ENCODE results near the gene RASSF3. TPM values are rescaled to one million over a fixed set of nuclear protein-coding genes. Genes with fewer than 3 reads are reported as not detected.
"Not testable (repeated sequence)": the region's sequence is repeated elsewhere in the genome, so short reads cannot be mapped to it uniquely, and the experiment has no call there.

The RASSF3 gene
- total RNA-seq, 2 donors from 2014 or later = 52.0 to 54.5 TPM

- no peak for DNase-seq
- H3K27me3 Mint-ChIP-seq (ENCODE audit: insufficient read depth) = no peaks in the 10 kb centered on the region
- H3K27ac Mint-ChIP-seq = no peak overlapping the region
- peaks cover 6% of the 10 kb centered on the region for H3K4me1 ChIP-seq (ENCODE audit: control insufficient read depth, insufficient read depth, low read length)
- no peak overlapping the region for H3K9ac ChIP-seq (ENCODE audit: extremely low read depth, low read length, poor library complexity, severe bottlenecking)
- H3K36me3 ChIP-seq (ENCODE audit: control insufficient read depth, insufficient read depth, low read length) = peaks cover 29% of the 10 kb centered on the region
- H3K4me3 Mint-ChIP-seq = no peak overlapping the region
- peaks cover 62% of the 10 kb centered on the region for H3K36me3 Mint-ChIP-seq (ENCODE audit: low read depth)
- H3K4me1 Mint-ChIP-seq = peaks cover 38% of the 10 kb centered on the region
- no peaks in the 10 kb centered on the region for H3K9me3 Mint-ChIP-seq
- peak overlapping the region; percentile 0 for H3K27ac ChIP-seq (ENCODE audit: low read depth, low read length)
- H3K9me3 ChIP-seq (ENCODE audit: control insufficient read depth, low read length) = no peaks in the 10 kb centered on the region
- 84 to 96% methylated on average over 4 to 7 of the region's 7 CpGs for WGBS, 2 experiments (ENCODE audit: insufficient coverage in 1 of 2, insufficient read length in 1 of 2)
- no peaks in the 10 kb centered on the region for H3K27me3 ChIP-seq (ENCODE audit: control insufficient read depth, insufficient read depth, low read length, poor library complexity, severe bottlenecking)
- no peak for TF ChIP-seq CTCF (conservative IDR thresholded peaks at IDR 0.05)
- H3K4me3 ChIP-seq (ENCODE audit: low read length) = no peak overlapping the region
These were observed 78.4 kb downstream of the RASSF3 start for GRCh38 chr12:64688715-64689114.

DNA sequence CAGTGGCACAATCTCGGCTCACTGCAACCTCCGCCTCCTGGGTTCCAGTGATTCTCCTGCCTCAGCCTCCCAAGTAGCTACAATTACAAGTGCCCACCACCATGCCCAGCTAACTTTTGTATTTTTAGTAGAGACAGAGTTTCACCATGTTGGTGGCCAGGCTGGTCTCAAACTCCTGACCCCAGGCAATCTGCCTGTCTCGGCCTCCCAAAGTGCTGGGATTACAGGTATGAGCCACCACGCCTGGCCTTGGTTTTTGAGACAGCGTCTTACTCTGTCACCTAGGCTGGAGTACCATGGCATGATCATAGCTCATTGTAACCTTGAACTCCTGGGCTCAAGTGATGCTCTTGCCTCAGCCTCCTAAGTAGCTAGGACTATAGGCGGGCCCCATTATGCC, 79.9 kb downstream of the RASSF3 start:
- not testable (repeated sequence) for H3K4me3 ChIP-seq (ENCODE audit: low read length); H3K27me3 Mint-ChIP-seq (ENCODE audit: insufficient read depth); H3K27ac ChIP-seq (ENCODE audit: low read depth, low read length); H3K27ac Mint-ChIP-seq; H3K27me3 ChIP-seq (ENCODE audit: control insufficient read depth, insufficient read depth, low read length, poor library complexity, severe bottlenecking); H3K9me3 ChIP-seq (ENCODE audit: control insufficient read depth, low read length); H3K9ac ChIP-seq (ENCODE audit: extremely low read depth, low read length, poor library complexity, severe bottlenecking); DNase-seq; H3K4me1 ChIP-seq (ENCODE audit: control insufficient read depth, insufficient read depth, low read length); H3K9me3 Mint-ChIP-seq; H3K4me3 Mint-ChIP-seq
- Mint-ChIP-seq H3K4me1 (peaks cover 43% of the 10 kb centered on the region), H3K36me3 (ENCODE audit: low read depth) (peaks cover 60% of the 10 kb centered on the region)
- peaks cover 32% of the 10 kb centered on the region for H3K36me3 ChIP-seq (ENCODE audit: control insufficient read depth, insufficient read depth, low read length)
- WGBS, 2 experiments (ENCODE audit: insufficient coverage in 1 of 2, insufficient read length in 1 of 2) = 87 to 97% methylated on average over 6 of the region's 6 CpGs

GRCh38 chr12:64691227-64691794, 81.0 kb downstream of the RASSF3 start:
- 60 to 62% methylated on average over 6 of the region's 6 CpGs for WGBS, 2 experiments (ENCODE audit: insufficient coverage in 1 of 2, insufficient read length in 1 of 2)
- Mint-ChIP-seq H3K4me1 (peaks cover 52% of the 10 kb centered on the region), H3K9me3 (no peaks in the 10 kb centered on the region), H3K27ac (peak overlapping the region; percentile 83), H3K27me3 (ENCODE audit: insufficient read depth) (no peaks in the 10 kb centered on the region), H3K4me3 (peak overlapping the region; percentile 23), H3K36me3 (ENCODE audit: low read depth) (peaks cover 49% of the 10 kb centered on the region)
- Histone ChIP-seq H3K4me3 (ENCODE audit: low read length) (no peak overlapping the region), H3K9ac (ENCODE audit: extremely low read depth, low read length, poor library complexity, severe bottlenecking) (no peak overlapping the region), H3K4me1 (ENCODE audit: control insufficient read depth, insufficient read depth, low read length) (peaks cover 6% of the 10 kb centered on the region), H3K36me3 (ENCODE audit: control insufficient read depth, insufficient read depth, low read length) (peaks cover 33% of the 10 kb centered on the region), H3K27me3 (ENCODE audit: control insufficient read depth, insufficient read depth, low read length, poor library complexity, severe bottlenecking) (no peaks in the 10 kb centered on the region), H3K27ac (ENCODE audit: low read depth, low read length) (peak overlapping the region; percentile 68), H3K9me3 (ENCODE audit: control insufficient read depth, low read length) (no peaks in the 10 kb centered on the region)
- TF ChIP-seq CTCF (conservative IDR thresholded peaks at IDR 0.05) = no peak
- DNase-seq = peak; percentile 66

Measured in endodermal cell (in vitro differentiated cells).